GM18861 (cell line): ENCODE measurements around the gene LAIR2.
A peak's percentile ranks its signal among the peaks of the same experiment; 100 is the strongest.

Experiments used
- ATAC-seq: cut with Tn5 transposase; IDR thresholded peaks from one replicate; pipeline ENCODE4 v1.9.1; 2021; ENCODE audit not compliant: unreplicated experiment

The LAIR2 gene

GRCh38 chr19:54502518-54503048, at the start of gene LAIR2:
Gene LAIR2, plus strand, starts transcription at chr19:54502831. Its CDS starts 88 bp downstream, at chr19:54502919.
- no peak for ATAC-seq

GRCh38 chr19:54453921-54454780, 48.5 kb upstream of the LAIR2 start:
- ATAC-seq: no peak

- ATAC-seq: no peak
These were observed 47.6 kb upstream of the LAIR2 start for GRCh38 chr19:54454781-54455675.

- no peak for ATAC-seq
These were observed 46.7 kb upstream of the LAIR2 start for GRCh38 chr19:54455786-54456422.

- ATAC-seq: no peak
These were observed 45.9 kb upstream of the LAIR2 start for GRCh38 chr19:54456423-54457373.

- ATAC-seq: no peak
These were observed 44.6 kb upstream of the LAIR2 start for GRCh38 chr19:54457773-54458647.

- ATAC-seq: no peak
These were observed 43.9 kb upstream of the LAIR2 start for GRCh38 chr19:54458648-54459281.

- no peak for ATAC-seq
These were observed 43.1 kb upstream of the LAIR2 start for GRCh38 chr19:54459282-54460229.

GRCh38 chr19:54460230-54461005, 42.2 kb upstream of the LAIR2 start:
- ATAC-seq: no peak

- ATAC-seq: no peak
These were observed 41.4 kb upstream of the LAIR2 start for GRCh38 chr19:54461210-54461609.

GRCh38 chr19:54461613-54462012, 41.0 kb upstream of the LAIR2 start:
- ATAC-seq: no peak

GRCh38 chr19:54462047-54462654, 40.5 kb upstream of the LAIR2 start:
- ATAC-seq: no peak

- ATAC-seq: peak; percentile 18
These were observed 39.7 kb upstream of the LAIR2 start for GRCh38 chr19:54462655-54463530.

- peak; percentile 39 for ATAC-seq
These were observed 39.0 kb upstream of the LAIR2 start, which contains the start of gene LENG9 for GRCh38 chr19:54463531-54464043. Gene LENG9, minus strand, starts transcription at chr19:54463778. Its CDS starts 252 bp downstream, at chr19:54463526.
